K562 (cell line): ENCODE data around the gene ATP5PO. TPM values are rescaled to one million over a fixed set of nuclear protein-coding genes. Genes with fewer than 3 reads are reported as not detected.

Source experiments
- ATAC-seq: fragments of 200-7000 bp; cut with Tn5 transposase; 3 replicates; pipeline ENCODE4 v1.9.1; 2020; ENCODE audit warnings: moderate library complexity
- Bru-seq: library from RNA; stranded (reverse); fragments of 400-500 nt; gene quantifications from one replicate; lab custom pipeline; 2021; lab: Mats Ljungman, UMichigan
- BruChase-seq, 2 experiments: library from RNA; stranded (reverse); fragments of 400-500 nt; gene quantifications; one replicate each; lab custom pipeline; 2021; lab: Mats Ljungman, UMichigan
- BruUV-seq: library from RNA; stranded (reverse); fragments of 400-500 nt; replicated peaks from 2 replicates; lab custom pipeline; 2021; lab: Mats Ljungman, UMichigan
- CTCF ChIA-PET: fragments of 300-600 bp; formaldehyde crosslinking; extraction: SDS; loops from one replicate; lab custom pipeline; 2021; ENCODE audit warnings: low intra/inter-chr PET ratio; lab: Yijun Ruan, JAX
- POLR2A ChIA-PET: fragments of 300-600, 350-650 bp; sonication (Branson Sonifier 250); formaldehyde crosslinking; extraction: SDS; loops from one replicate; lab custom pipeline; 2021; ENCODE audit warnings: antibody characterized with exemption, inconsistent platforms; lab: Yijun Ruan, JAX
- DNase-seq, 4 experiments: peaks; one replicate each; pipeline versions ENCODE4 v3.0.0 to v3.0.0-alpha.2; 2011 to 2018; ENCODE audit warnings: low spot score in 3 of 4, mixed read lengths in 3 of 4; ENCODE audit errors: extremely low read depth in 1 of 4
- FAIRE-seq: peaks from 2 replicates; lab custom pipeline; 2011; peaks lifted over from hg19 to GRCh38; lab: Jason Lieb, UNC
- H2AFZ ChIP-seq: 2 replicates; pipeline ENCODE4 v1.6.0; 2011; ENCODE audit warnings: low read depth, low read length, control low read depth, inconsistent platforms
- H3K27ac ChIP-seq: fragments of 200-600 bp; 3 replicates; pipeline ENCODE4 v1.8.0; 2011; ENCODE audit warnings: low read depth, mild to moderate bottlenecking, control low read depth, inconsistent platforms, low read length, moderate library complexity, mixed read lengths; ENCODE audit errors: extremely low read depth
- H3K27me3 ChIP-seq, 2 experiments: fragments of 300-600 bp in 1 of 2; 2 replicates in 1 of 2; 3 replicates in 1 of 2; pipeline versions ENCODE4 v1.6.0 to v1.8.0; 2011; ENCODE audit warnings: inconsistent platforms in 2 of 2, low read length in 2 of 2, mild to moderate bottlenecking in 1 of 2, mixed read lengths in 1 of 2, moderate library complexity in 1 of 2; ENCODE audit not compliant: control insufficient read depth in 2 of 2, insufficient read depth in 2 of 2
- H3K36me3 ChIP-seq: fragments of 300-600 bp; 3 replicates; pipeline ENCODE4 v1.8.0; 2011; ENCODE audit warnings: mild to moderate bottlenecking, low read length, inconsistent platforms; ENCODE audit not compliant: control insufficient read depth, insufficient read depth
- H3K4me1 ChIP-seq, 2 experiments: fragments of 200-600 bp in 1 of 2; replicated peaks in 1 of 2; 2 replicates in 1 of 2; 3 replicates in 1 of 2; pipeline versions ENCODE4 v1.5.1 to v1.8.0; 2011; ENCODE audit warnings: inconsistent platforms in 2 of 2, low read length in 2 of 2, mild to moderate bottlenecking in 1 of 2, mixed read lengths in 1 of 2, moderate library complexity in 1 of 2; ENCODE audit not compliant: control insufficient read depth in 2 of 2, insufficient read depth in 2 of 2
- H3K4me2 ChIP-seq: 2 replicates; pipeline ENCODE4 v1.6.1; 2011; ENCODE audit warnings: low read length, control low read depth, inconsistent platforms, mixed read lengths; ENCODE audit not compliant: insufficient read depth
- H3K4me3 ChIP-seq: fragments of 200-600 bp; sonication (generic), shearing (Covaris generic); 2 replicates; pipeline ENCODE4 v1.5.1; 2016; ENCODE audit warnings: control low read depth, inconsistent platforms
- H3K79me2 ChIP-seq: fragments of 200-600 bp; 3 replicates; pipeline ENCODE4 v1.8.0; 2011; ENCODE audit warnings: low read length, inconsistent platforms; ENCODE audit not compliant: control insufficient read depth, insufficient read depth
- H3K9ac ChIP-seq, 2 experiments: 2 replicates each; pipeline versions ENCODE4 v1.6.0 to v1.6.1; 2011; ENCODE audit warnings: low read depth in 2 of 2, low read length in 2 of 2, control low read depth in 1 of 2, inconsistent platforms in 1 of 2, mild to moderate bottlenecking in 1 of 2, mixed read lengths in 1 of 2; ENCODE audit not compliant: insufficient read depth in 1 of 2
- H3K9me1 ChIP-seq: one replicate; pipeline ENCODE4 v1.6.0; 2011; ENCODE audit warnings: inconsistent platforms, mild to moderate bottlenecking, low read length, moderate library complexity; ENCODE audit not compliant: control insufficient read depth, insufficient read depth
- H3K9me3 ChIP-seq: replicated peaks from 2 replicates; pipeline ENCODE4 v1.5.1; 2011; ENCODE audit warnings: low read depth, low read length, inconsistent platforms; ENCODE audit not compliant: control insufficient read depth, insufficient read depth
- H4K20me1 ChIP-seq: replicated peaks from 2 replicates; pipeline ENCODE4 v1.6.1; 2011; ENCODE audit warnings: low read length, inconsistent platforms, mixed read lengths; ENCODE audit not compliant: control insufficient read depth, insufficient read depth
- ESRRA ChIP-seq: fragments of 450-650 bp; IDR thresholded peaks from 2 replicates; pipeline ENCODE4 v1.6.1; 2014; ENCODE audit warnings: low read depth, mild to moderate bottlenecking, moderate library complexity, borderline replicate concordance
- GATAD2A ChIP-seq: fragments of 450-650 bp; IDR thresholded peaks from 2 replicates; pipeline ENCODE4 v1.6.1; 2017
- ID3 ChIP-seq, 2 experiments: fragments of 250-450 bp in 1 of 2; fragments of 450-650 bp in 1 of 2; sonication (Bioruptor Pico) in 1 of 2; IDR thresholded peaks; 2 replicates each; pipeline versions ENCODE4 v1.6.1 to v1.8.0; 2016 to 2021; ENCODE audit warnings: mild to moderate bottlenecking in 2 of 2, moderate library complexity in 2 of 2, missing compliant biosample characterization in 1 of 2, missing genetic modification characterization in 1 of 2
- NCOR1 ChIP-seq: fragments of 450-650 bp; IDR thresholded peaks from 2 replicates; pipeline ENCODE4 v1.6.1; 2016; ENCODE audit warnings: mild to moderate bottlenecking, moderate library complexity
- NRF1 ChIP-seq, 2 experiments: fragments of 450-650 bp; IDR thresholded peaks in 1 of 2; conservative IDR thresholded peaks in 1 of 2; 2 replicates each; pipeline ENCODE4 v1.6.1; 2014; ENCODE audit warnings: mild to moderate bottlenecking in 2 of 2
- RCOR1 ChIP-seq, 2 experiments: IDR thresholded peaks; 2 replicates each; pipeline ENCODE4 v1.6.1; 2012; ENCODE audit warnings: low read depth in 2 of 2, low read length in 2 of 2, borderline replicate concordance in 1 of 2, improper control_type of control experiment in 1 of 2
- SMAD1 ChIP-seq: fragments of 150-350 bp; IDR thresholded peaks from 2 replicates; pipeline ENCODE4 v1.6.1; 2014; ENCODE audit warnings: low read length, low read depth; ENCODE audit not compliant: partially characterized antibody
- TAF7 ChIP-seq: fragments of 450-650 bp; IDR thresholded peaks from 2 replicates; pipeline ENCODE4 v1.6.1; 2016; ENCODE audit warnings: missing genetic modification characterization, missing compliant biosample characterization
- THAP12 ChIP-seq: fragments of 250-450 bp; sonication (Bioruptor Pico); IDR thresholded peaks from 2 replicates; pipeline ENCODE4 v1.9.0; 2021; ENCODE audit warnings: mild to moderate bottlenecking, inconsistent platforms
- ZNF76 ChIP-seq: fragments of 250-450 bp; sonication (Bioruptor Pico); IDR thresholded peaks from 2 replicates; pipeline ENCODE4 v1.4.0; 2020; ENCODE audit warnings: mild to moderate bottlenecking, moderate library complexity, borderline replicate concordance
- WGBS: fragments of 100-300 bp; shearing (Covaris generic); methylation state at CpG from one replicate; pipeline ENCODE4 v1.1.6; 2016; ENCODE audit warnings: low coverage, mixed read lengths; ENCODE audit not compliant: insufficient coverage; ENCODE audit errors: missing lambda C conversion rate; 5-methylcytosine and 5-hydroxymethylcytosine counted together
- in situ Hi-C: fragments of 300-500 bp; cut with MboI; formaldehyde crosslinking; loops from 4 replicates; pipeline ENCODE4 v1.15.0; 2018; ENCODE audit warnings: inconsistent platforms, mixed read lengths
- intact Hi-C: fragments of 100-400 bp; cut with micrococcal nuclease; formaldehyde crosslinking; loops from 2 replicates; pipeline ENCODE4 v1.14.2; 2022
- long read RNA-seq, 3 experiments: library from polyadenylated mRNA in 2 of 3; library from RNA in 1 of 3; unstranded in 2 of 3; stranded (forward) in 1 of 3; transcript quantifications; one replicate each; pipeline ENCODE4 v2.0.0, GENCODE V29; 2019 to 2022
- polyA minus RNA-seq, 3 experiments: library from RNA; depleted of rRNA, polyadenylated mRNA; stranded (reverse); fragments of >200 nt; gene quantifications; 2 replicates each; pipeline ENCODE4 v1.2.3, GENCODE V29; 2011
- polyA plus RNA-seq, 8 experiments: library from polyadenylated mRNA; depleted of rRNA in 4 of 8; stranded (reverse) in 5 of 8; unstranded in 3 of 8; fragments of >200 nt; fragmentation: Nextera tagmentation in 2 of 8; fragmentation: Illumina TruSeq in 1 of 8; extraction: Ambion mirVana in 2 of 8; extraction: Trizol in 1 of 8; gene quantifications; 2 replicates each; pipeline versions ENCODE4 v1.2.1 to v1.2.3, GENCODE V29; 2011 to 2014; ENCODE audit warnings: inconsistent platforms in 1 of 8, missing spikeins in 1 of 8
- total RNA-seq, 7 experiments: library from RNA; depleted of rRNA in 6 of 7; stranded (reverse); fragments of >200 nt in 6 of 7; fragmentation: Illumina TruSeq in 2 of 7; extraction: Trizol in 2 of 7; gene quantifications; 2 replicates each; pipeline versions ENCODE4 v1.2.1 to v1.2.3, GENCODE V29; 2011 to 2021; ENCODE audit warnings: low replicate concordance in 1 of 7

Gene ATP5PO, protein sequence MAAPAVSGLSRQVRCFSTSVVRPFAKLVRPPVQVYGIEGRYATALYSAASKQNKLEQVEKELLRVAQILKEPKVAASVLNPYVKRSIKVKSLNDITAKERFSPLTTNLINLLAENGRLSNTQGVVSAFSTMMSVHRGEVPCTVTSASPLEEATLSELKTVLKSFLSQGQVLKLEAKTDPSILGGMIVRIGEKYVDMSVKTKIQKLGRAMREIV
- total RNA-seq (2011; cell fraction: chromatin; rRNA removed; ENCODE audit: low replicate concordance), result 87.2 and 88.1 TPM in 2 replicates
- 116 and 117 TPM in 2 replicates for total RNA-seq (2011; cell fraction: nucleolus; rRNA removed)
- 142 and 177 TPM in 2 replicates for total RNA-seq (2011; cell fraction: nucleoplasm; rRNA removed)
- total RNA-seq (2014; rRNA removed), result 331 and 367 TPM in 2 replicates
- 629 and 685 TPM in 2 replicates for total RNA-seq (2014; rRNA removed; fragmentation: Illumina TruSeq; extraction: Trizol)
- 525 and 540 TPM in 2 replicates for total RNA-seq (2015; rRNA removed; fragmentation: Illumina TruSeq; extraction: Trizol)
- 509 and 580 TPM in 2 replicates for total RNA-seq (2021)
- polyA plus RNA-seq (2011; rRNA removed), result 907 and 1,058 TPM in 2 replicates
- 395 and 662 TPM in 2 replicates for polyA plus RNA-seq (2011; cell fraction: cytosol; rRNA removed)
- 197 and 359 TPM in 2 replicates for polyA plus RNA-seq (2011; cell fraction: nucleus; rRNA removed)
- polyA plus RNA-seq (2012), result 622 and 679 TPM in 2 replicates
- polyA plus RNA-seq (2014; fragmentation: Illumina TruSeq; extraction: Trizol), result 919 and 926 TPM in 2 replicates
- 1,000 to 10,000 TPM; 2,628 to 2,722 TPM for polyA plus RNA-seq (2014; fragmentation: Nextera tagmentation; extraction: Ambion mirVana)
- polyA plus RNA-seq (2014; rRNA removed), result 749 and 808 TPM in 2 replicates
- 421 and 488 TPM in 2 replicates for polyA minus RNA-seq (2011; rRNA and poly(A)+ RNA removed)
- polyA minus RNA-seq (2011; cell fraction: cytosol; rRNA and poly(A)+ RNA removed), result 112 and 139 TPM in 2 replicates
- 67.7 and 113 TPM in 2 replicates for polyA minus RNA-seq (2011; cell fraction: nucleus; rRNA and poly(A)+ RNA removed)
- Bru-seq, nascent RNA, result percentile 99 among the genes with signal in this experiment
- BruChase-seq, experiment 1, labeled RNA remaining after a 2-hour chase, result percentile 100 among the genes with signal in this experiment
- BruChase-seq, experiment 2, labeled RNA remaining after a 6-hour chase, result percentile 99 among the genes with signal in this experiment
- long read RNA-seq, experiment 1, transcript ATP5PO-201 (7 exons, 932 nt), result major isoform, 814 of 904 reads
- long read RNA-seq, experiment 1, partial matches to known transcripts, result 49 of 904 reads
- long read RNA-seq, experiment 1, other reads (novel, unspliced or antisense), result 40 of 904 reads
- long read RNA-seq, experiment 2, transcript ATP5PO-201 (7 exons, 932 nt), result major isoform, 571 of 738 reads
- long read RNA-seq, experiment 2, partial matches to known transcripts, result 85 of 738 reads
- long read RNA-seq, experiment 2, other reads (novel, unspliced or antisense), result 80 of 738 reads
- long read RNA-seq, experiment 3, transcript ATP5PO-201 (7 exons, 932 nt), result major isoform, 743 of 785 reads
- long read RNA-seq, experiment 3, partial matches to known transcripts, result 19 of 785 reads
- long read RNA-seq, experiment 3, other reads (novel, unspliced or antisense), result 22 of 785 reads

- no peaks in the 10 kb centered on the region for H3K27me3 ChIP-seq
- peak within 1 kb of the TSS; percentile 98 for H3K9ac ChIP-seq
- WGBS, result under 1% methylated on average over 45 of the region's 45 CpGs
- H3K36me3 ChIP-seq, result peaks cover 46% of the 10 kb centered on the region
- DNase-seq, result peak; percentile 98 to 100 (median 98)
- H3K9me1 ChIP-seq, result no peaks in the 10 kb centered on the region
- peak within 1 kb of the TSS; percentile 94 for H3K27ac ChIP-seq
- POLR2A ChIA-PET, result interaction anchor here (0.6 to 3.2 kb wide), 7 partner anchors 8 to 715 kb away, joined by 3 to 15 read pairs (median 3); no protein-coding TSS in a partner anchor
- no peaks in the 10 kb centered on the region for H3K9me3 ChIP-seq
- intact Hi-C loops (no loop called here), in situ Hi-C loops (no loop called here)
- TSS peak; percentile 64 for BruUV-seq
- FAIRE-seq, result peak; percentile 95
- peak within 1 kb of the TSS; percentile 94 for H2AFZ ChIP-seq
- CTCF ChIA-PET, result interaction anchor here (0.6 kb wide), 1 partner anchor 156 kb away, joined by 3 read pairs; no protein-coding TSS in a partner anchor
- H3K4me3 ChIP-seq, result peak within 1 kb of the TSS; percentile 86
- H4K20me1 ChIP-seq, result 0 out of 2 replicates have a peak, but pooled peaks cover 2% of the 10 kb centered on the region
- peaks cover 6 to 13% of the 10 kb centered on the region in 2 experiments; a peak in 3 of 5 replicates for H3K4me1 ChIP-seq
- H3K79me2 ChIP-seq, result peaks cover 51% of the 10 kb centered on the region
- peak within 1 kb of the TSS; percentile 91 for H3K4me2 ChIP-seq
- peak; percentile 100 for ATAC-seq
- no peak for TF ChIP-seq NCOR1
- TF ChIP-seq GATAD2A, result 0 out of 2 replicates have a peak, but pooled peaks have one; percentile 68
- 0 out of 2 replicates have a peak, but pooled peaks have one; percentile 21 for TF ChIP-seq ZNF76
- peak; percentile 93 for TF ChIP-seq THAP12 (CRISPR knock-in tag)
- TF ChIP-seq ID3 (CRISPR knock-in tag; IDR thresholded peaks at IDR 0.05), result no peak
- TF ChIP-seq ID3 (tag; IDR thresholded peaks at IDR 0.05), result peak; percentile 76; the same call in 1 of the 2 replicates
- peak; percentile 99 for TF ChIP-seq ESRRA
- TF ChIP-seq RCOR1 (IDR thresholded peaks at IDR 0.05; ENCODE audit: borderline replicate concordance in 1 of 2, low read depth in 2 of 2, low read length in 2 of 2), result no peak
- peak; percentile 91 for TF ChIP-seq TAF7
- TF ChIP-seq SMAD1, result peak; percentile 77
- TF ChIP-seq NRF1 (conservative IDR thresholded peaks at IDR 0.05 in 1 of 2, IDR thresholded peaks at IDR 0.05 in 1 of 2), result peak; percentile 99 to 100
Measured at GRCh38 chr21:33915368-33916199, at the start of gene ATP5PO. Gene ATP5PO, minus strand, starts transcription at chr21:33915804. Its CDS starts 41 bp downstream, at chr21:33915763.
